PC-3 (cell line): Measurements from ENCODE around the gene CAMKK2. TPM values are rescaled to one million over a fixed set of nuclear protein-coding genes. Genes with fewer than 3 reads are reported as not detected.

ENCODE experiments used
- ATAC-seq: fragments of 200-7000 bp; cut with Tn5 transposase; 2 replicates; pipeline ENCODE4 v1.9.1; 2020; ENCODE audit warnings: mild to moderate bottlenecking, moderate library complexity
- BruUV-seq: library from RNA; stranded (reverse); fragments of 400-500 nt; replicated peaks from 2 replicates; lab custom pipeline; 2021; lab: Mats Ljungman, UMichigan
- CTCF ChIA-PET: fragments of 300-600 bp; sonication (Branson Sonifier 250); formaldehyde crosslinking; loops from one replicate; lab custom pipeline; 2022; ENCODE audit warnings: antibody characterized with exemption; lab: Charles Lee
- POLR2A ChIA-PET: fragments of 300-600 bp; sonication (Branson Sonifier 250); formaldehyde crosslinking; loops from one replicate; lab custom pipeline; 2022; ENCODE audit warnings: antibody characterized with exemption; ENCODE audit not compliant: unreplicated experiment; lab: Charles Lee
- DNase-seq: peaks from one replicate; pipeline ENCODE4 v3.0.0-alpha.2; 2015
- H2AFZ ChIP-seq: fragments of 300-600 bp; sonication (generic); 2 replicates; pipeline ENCODE4 v1.6.0; 2016; ENCODE audit warnings: antibody characterized with exemption, low read length
- H3F3A ChIP-seq: fragments of 300-600 bp; sonication (generic); one replicate; pipeline ENCODE4 v1.6.0; 2017; ENCODE audit warnings: antibody characterized with exemption, low read length, control low read depth, mild to moderate bottlenecking; ENCODE audit not compliant: unreplicated experiment
- H3K27ac ChIP-seq: fragments of 300-600 bp; sonication (generic); 2 replicates; pipeline ENCODE4 v1.5.1; 2016; ENCODE audit warnings: mild to moderate bottlenecking, low read length
- H3K27me3 ChIP-seq: fragments of 300-600 bp; sonication (generic); 2 replicates; pipeline ENCODE4 v1.6.1; 2016; ENCODE audit warnings: low read length, mixed read lengths
- H3K36me3 ChIP-seq: fragments of 300-600 bp; sonication (generic); 2 replicates; pipeline ENCODE4 v1.6.1; 2016; ENCODE audit warnings: low read depth, mixed run types, low read length, mixed read lengths
- H3K4me1 ChIP-seq: fragments of 300-600 bp; sonication (generic); 2 replicates; pipeline ENCODE4 v1.5.1; 2016; ENCODE audit warnings: low read length; ENCODE audit not compliant: insufficient read depth
- H3K4me2 ChIP-seq: fragments of 300-600 bp; sonication (generic); 2 replicates; pipeline ENCODE4 v1.6.0; 2016; ENCODE audit warnings: low read length
- H3K4me3 ChIP-seq: fragments of 300-600 bp; sonication (generic); 2 replicates; pipeline ENCODE4 v1.5.1; 2016; ENCODE audit warnings: mild to moderate bottlenecking, low read length, mixed read lengths
- H3K79me2 ChIP-seq: fragments of 300-600 bp; sonication (generic); 2 replicates; pipeline ENCODE4 v1.6.1; 2017; ENCODE audit warnings: low read length, mixed read lengths
- H3K9ac ChIP-seq: fragments of 300-600 bp; sonication (generic); 2 replicates; pipeline ENCODE4 v1.6.0; 2016; ENCODE audit warnings: mild to moderate bottlenecking, low read length
- H3K9me2 ChIP-seq: fragments of 300-600 bp; sonication (generic); replicated peaks from 2 replicates; pipeline ENCODE4 v1.6.1; 2016; ENCODE audit warnings: mixed run types, low read length, mixed read lengths
- H3K9me3 ChIP-seq: fragments of 300-600 bp; sonication (generic); 2 replicates; pipeline ENCODE4 v1.6.1; 2016; ENCODE audit warnings: low read length, mixed read lengths
- H4K20me1 ChIP-seq: fragments of 300-600 bp; sonication (generic); 2 replicates; pipeline ENCODE4 v1.6.1; 2016; ENCODE audit warnings: low read length, mixed read lengths
- EZH2 ChIP-seq: fragments of 300-600 bp; sonication (generic); IDR thresholded peaks from one replicate; pipeline ENCODE4 v1.6.1; 2017; ENCODE audit warnings: antibody characterized with exemption, mild to moderate bottlenecking, low read length; ENCODE audit not compliant: unreplicated experiment
- EZH2phosphoT487 ChIP-seq: fragments of 300-600 bp; sonication (generic); IDR thresholded peaks from 2 replicates; pipeline ENCODE4 v1.6.1; 2018; ENCODE audit warnings: mild to moderate bottlenecking, antibody characterized with exemption, low read length, borderline replicate concordance
- intact Hi-C: fragments of 100-400 bp; cut with micrococcal nuclease; formaldehyde crosslinking; loops from 2 replicates; pipeline ENCODE4 v1.9.0; 2023
- total RNA-seq: library from RNA; depleted of rRNA; stranded (reverse); fragments of >200 nt; gene quantifications from 2 replicates; pipeline ENCODE4 v1.2.3, GENCODE V29; 2014
- TF ChIP-seq, protein P1 (sequence below): fragments of 300-600 bp; sonication (generic); conservative IDR thresholded peaks from 2 replicates; pipeline ENCODE4 v1.5.1; 2017; ENCODE audit warnings: antibody characterized with exemption, low read depth, mild to moderate bottlenecking, low read length

Gene CAMKK2
- total RNA-seq, 1 experiment from 2014 or later, result 26.5 TPM

DNA sequence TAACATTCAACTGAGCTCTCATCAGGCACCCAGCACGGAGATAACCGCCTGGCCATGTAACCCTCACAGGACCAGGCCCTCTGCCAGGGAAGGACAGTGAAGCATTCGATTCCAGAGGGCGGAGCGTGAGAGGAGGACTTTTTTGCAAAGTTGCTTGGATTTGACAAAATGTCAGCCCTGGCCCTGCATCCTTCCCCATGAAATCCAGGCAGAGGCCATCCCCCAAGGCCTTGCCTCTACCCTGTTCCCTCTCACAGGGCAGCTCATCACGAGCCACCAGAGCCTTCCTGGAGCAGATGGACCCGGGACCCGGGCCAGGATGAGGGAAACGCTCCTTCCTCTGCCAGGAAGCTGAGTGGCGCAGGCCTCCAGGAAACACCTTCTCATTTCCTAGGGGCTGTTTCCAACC, 17.0 kb downstream of the CAMKK2 start:
- H3K9ac ChIP-seq, result no peak overlapping the region
- H3K4me3 ChIP-seq, result no peak overlapping the region
- POLR2A ChIA-PET, result interaction anchor here (0.5 kb wide), 1 partner anchor 779 kb away, joined by 3 read pairs; no protein-coding TSS in a partner anchor
- no peaks in the 10 kb centered on the region for H3F3A ChIP-seq
- TF ChIP-seq EZH2phosphoT487, result no peak
- no peak for TF ChIP-seq EZH2
- TF ChIP-seq, protein P1, sequence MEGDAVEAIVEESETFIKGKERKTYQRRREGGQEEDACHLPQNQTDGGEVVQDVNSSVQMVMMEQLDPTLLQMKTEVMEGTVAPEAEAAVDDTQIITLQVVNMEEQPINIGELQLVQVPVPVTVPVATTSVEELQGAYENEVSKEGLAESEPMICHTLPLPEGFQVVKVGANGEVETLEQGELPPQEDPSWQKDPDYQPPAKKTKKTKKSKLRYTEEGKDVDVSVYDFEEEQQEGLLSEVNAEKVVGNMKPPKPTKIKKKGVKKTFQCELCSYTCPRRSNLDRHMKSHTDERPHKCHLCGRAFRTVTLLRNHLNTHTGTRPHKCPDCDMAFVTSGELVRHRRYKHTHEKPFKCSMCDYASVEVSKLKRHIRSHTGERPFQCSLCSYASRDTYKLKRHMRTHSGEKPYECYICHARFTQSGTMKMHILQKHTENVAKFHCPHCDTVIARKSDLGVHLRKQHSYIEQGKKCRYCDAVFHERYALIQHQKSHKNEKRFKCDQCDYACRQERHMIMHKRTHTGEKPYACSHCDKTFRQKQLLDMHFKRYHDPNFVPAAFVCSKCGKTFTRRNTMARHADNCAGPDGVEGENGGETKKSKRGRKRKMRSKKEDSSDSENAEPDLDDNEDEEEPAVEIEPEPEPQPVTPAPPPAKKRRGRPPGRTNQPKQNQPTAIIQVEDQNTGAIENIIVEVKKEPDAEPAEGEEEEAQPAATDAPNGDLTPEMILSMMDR, result no peak
- no peak overlapping the region for H2AFZ ChIP-seq
- H3K27me3 ChIP-seq, result no peaks in the 10 kb centered on the region
- no peak overlapping the region for H3K4me2 ChIP-seq
- no peak for ATAC-seq
- no peak overlapping the region for H3K27ac ChIP-seq
- CTCF ChIA-PET, result no interaction called here
- H3K9me3 ChIP-seq, result no peaks in the 10 kb centered on the region
- no peak for DNase-seq
- peaks cover 9% of the 10 kb centered on the region; the same call in 1 of the 2 replicates for H3K36me3 ChIP-seq
- H3K79me2 ChIP-seq, result peaks cover 14% of the 10 kb centered on the region; the same call in 1 of the 2 replicates
- H3K9me2 ChIP-seq, result no peaks in the 10 kb centered on the region
- no peaks in the 10 kb centered on the region for H4K20me1 ChIP-seq
- H3K4me1 ChIP-seq, result peaks cover 4% of the 10 kb centered on the region
- no TSS peak for BruUV-seq
- intact Hi-C loops, result no loop called here

DNA sequence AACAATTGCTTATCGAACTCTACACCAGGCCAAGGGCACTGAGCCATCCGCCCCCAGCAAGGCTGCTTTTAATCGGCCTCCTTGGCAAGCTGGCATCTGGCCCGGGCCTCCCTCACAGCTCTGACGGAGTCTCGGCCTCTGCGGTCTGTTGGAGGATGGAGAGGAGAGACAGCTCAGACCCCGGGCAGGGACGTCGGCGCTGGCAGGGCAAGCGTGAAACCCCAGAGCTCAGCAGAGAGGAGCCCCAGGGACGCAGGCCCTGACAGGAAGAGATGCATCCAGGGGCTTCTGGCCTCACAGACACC, 17.5 kb downstream of the CAMKK2 start:
- CTCF ChIA-PET, result no interaction called here
- H3K9ac ChIP-seq, result no peak overlapping the region
- no peak overlapping the region for H3K27ac ChIP-seq

More for the DNA sequence above, 17.5 kb downstream of the CAMKK2 start:
- no peaks in the 10 kb centered on the region for H3K9me2 ChIP-seq
- TF ChIP-seq EZH2phosphoT487 (no peak), EZH2 (no peak)
- TF ChIP-seq, protein P1, result no peak
- POLR2A ChIA-PET, result no interaction called here
- peaks cover 9% of the 10 kb centered on the region; the same call in 1 of the 2 replicates for H3K36me3 ChIP-seq
- H4K20me1 ChIP-seq, result no peaks in the 10 kb centered on the region
- H3F3A ChIP-seq, result no peaks in the 10 kb centered on the region
- intact Hi-C loops, result no loop called here
- BruUV-seq, result no TSS peak
- H3K27me3 ChIP-seq, result no peaks in the 10 kb centered on the region
- no peak overlapping the region for H2AFZ ChIP-seq
- DNase-seq (no peak), ATAC-seq (no peak)
- H3K79me2 ChIP-seq, result peaks cover 14% of the 10 kb centered on the region; the same call in 1 of the 2 replicates
- H3K4me1 ChIP-seq, result peaks cover 4% of the 10 kb centered on the region
- no peak overlapping the region for H3K4me3 ChIP-seq
- no peaks in the 10 kb centered on the region for H3K9me3 ChIP-seq
- H3K4me2 ChIP-seq, result no peak overlapping the region
